HG03521 (cell line): ENCODE results near the gene MVP.
"Not testable (repeated sequence)": the region's sequence is repeated elsewhere in the genome, so short reads cannot be mapped to it uniquely, and the experiment has no call there.

ENCODE experiments used
- ATAC-seq: cut with Tn5 transposase; IDR thresholded peaks from one replicate; pipeline ENCODE4 v1.9.1; 2021; ENCODE audit warnings: mild to moderate bottlenecking, moderate library complexity; ENCODE audit not compliant: unreplicated experiment

The MVP gene

GRCh38 chr16:29820271-29820701 lies at the start of gene MVP:
TSS of gene MVP (plus strand) at chr16:29820462. CDS start at chr16:29830550, 10,088 bp downstream.
- no peak for ATAC-seq

DNA sequence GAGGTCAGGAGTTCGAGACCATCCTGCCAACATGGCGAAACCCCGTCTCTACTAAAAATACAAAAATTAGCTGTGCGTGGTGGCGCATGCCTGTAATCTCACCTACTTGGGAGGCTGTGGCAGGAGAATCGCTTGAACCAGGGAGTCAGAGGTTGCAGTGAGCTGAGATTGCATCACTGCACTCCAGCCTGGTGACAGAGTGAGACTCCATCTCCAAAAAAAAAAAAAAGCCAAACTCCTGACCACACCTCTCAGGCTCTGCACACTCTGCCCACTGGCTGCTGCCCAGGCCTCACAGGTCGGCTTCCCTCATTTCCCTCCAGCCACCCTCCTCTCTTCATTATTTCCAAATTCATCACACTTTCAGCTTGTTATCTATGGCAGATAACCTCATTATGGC lies 47.9 kb upstream of the MVP start:
- not testable (repeated sequence) for ATAC-seq

DNA sequence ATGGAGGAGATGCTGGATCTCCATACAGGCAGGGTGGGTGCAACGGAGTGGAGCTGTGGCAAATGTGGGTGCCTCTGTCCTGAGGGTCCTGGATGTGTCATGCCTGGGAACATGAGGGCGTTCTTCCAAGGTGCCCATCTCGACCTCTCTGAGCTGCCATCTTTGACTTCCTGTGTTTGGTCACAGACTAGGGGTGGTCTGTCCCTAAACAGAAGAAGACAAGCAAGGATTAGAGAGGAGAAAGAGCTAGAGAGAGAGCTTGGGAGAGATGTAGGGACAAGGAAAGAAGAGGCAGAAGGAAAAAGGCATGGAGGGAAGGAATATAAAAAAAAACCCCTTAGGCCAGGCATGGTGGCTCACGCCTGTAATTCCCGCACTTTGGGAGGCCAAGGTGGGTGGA lies 45.5 kb upstream of the MVP start:
- no peak for ATAC-seq

- ATAC-seq, result no peak
Observed at GRCh38 chr16:29775742-29776408, 44.4 kb upstream of the MVP start.

- no peak for ATAC-seq
Observed at GRCh38 chr16:29777576-29778350, 42.5 kb upstream of the MVP start, which contains the start of gene ZG16. TSS of gene ZG16 (plus strand) at chr16:29778256. CDS start at chr16:29779267, 1,011 bp downstream.

DNA sequence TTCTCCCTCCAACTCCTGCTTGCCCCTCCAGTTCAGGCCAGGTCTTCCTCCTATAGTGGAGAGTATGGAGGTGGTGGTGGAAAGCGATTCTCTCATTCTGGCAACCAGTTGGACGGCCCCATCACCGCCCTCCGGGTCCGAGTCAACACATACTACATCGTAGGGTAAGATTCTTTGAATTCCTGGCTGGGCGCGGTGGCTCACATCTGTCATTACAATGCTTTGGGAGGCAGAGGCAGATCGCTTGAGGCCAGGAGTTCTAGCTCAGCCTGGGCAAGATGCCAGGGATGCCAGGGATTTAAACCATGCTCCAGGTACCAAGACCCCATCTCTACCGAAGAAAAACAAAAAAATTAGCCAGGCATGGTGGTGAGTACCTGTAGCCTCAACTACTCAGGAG lies 40.8 kb upstream of the MVP start:
- no peak for ATAC-seq

GRCh38 chr16:29783094-29783953 lies 36.9 kb upstream of the MVP start:
- not testable (repeated sequence) for ATAC-seq

DNA sequence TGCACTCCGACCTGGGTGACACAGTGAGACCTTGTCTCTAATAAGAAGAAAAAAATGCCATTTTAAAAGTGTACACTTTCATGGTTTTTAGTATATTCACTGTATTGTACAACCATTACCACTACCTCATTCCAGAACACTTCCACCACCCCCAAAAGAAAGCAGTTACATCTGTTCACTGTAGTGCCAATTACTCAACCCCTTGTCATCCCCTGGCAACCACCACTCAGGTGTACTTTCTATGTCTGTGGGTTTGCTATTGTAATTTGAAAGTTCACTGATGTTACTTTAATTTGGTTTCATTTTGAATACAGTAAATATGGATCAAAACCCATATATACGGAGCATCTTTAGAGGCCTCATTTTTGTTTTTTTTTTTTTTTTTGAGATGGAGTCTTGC lies 36.1 kb upstream of the MVP start:
- ATAC-seq, result no peak

DNA sequence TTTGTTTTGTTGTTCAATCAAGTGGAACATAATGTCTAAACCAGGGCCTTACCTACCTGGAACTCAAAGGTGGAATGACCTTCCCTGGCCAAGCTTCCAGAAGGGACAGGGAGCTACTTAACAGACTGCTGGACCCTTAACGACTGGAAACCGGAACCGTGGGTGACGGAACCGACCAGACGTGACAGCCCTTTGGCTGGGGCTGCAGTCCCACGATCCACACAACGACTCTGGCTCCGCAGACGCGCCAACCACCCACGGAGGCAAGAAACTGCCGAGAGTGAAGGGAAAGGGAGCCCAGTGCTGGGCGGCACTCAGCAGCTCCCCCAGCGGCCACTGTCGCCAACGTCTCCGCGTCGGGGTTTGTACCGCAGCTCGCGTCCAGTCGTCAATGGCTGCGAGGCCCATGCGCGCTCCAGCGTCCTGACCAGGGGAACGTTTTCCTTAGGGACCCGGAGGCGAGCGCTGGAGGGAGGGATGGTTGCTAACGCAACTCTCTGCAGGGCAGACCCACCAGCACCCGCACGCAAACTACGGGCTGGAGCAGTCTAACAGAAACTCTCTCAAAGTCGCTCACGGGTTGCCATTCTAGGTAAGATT lies 35.3 kb upstream of the MVP start:
- peak; percentile 53 for ATAC-seq

- ATAC-seq, result not testable (repeated sequence)
Observed at GRCh38 chr16:29787155-29787554, 33.1 kb upstream of the MVP start.

DNA sequence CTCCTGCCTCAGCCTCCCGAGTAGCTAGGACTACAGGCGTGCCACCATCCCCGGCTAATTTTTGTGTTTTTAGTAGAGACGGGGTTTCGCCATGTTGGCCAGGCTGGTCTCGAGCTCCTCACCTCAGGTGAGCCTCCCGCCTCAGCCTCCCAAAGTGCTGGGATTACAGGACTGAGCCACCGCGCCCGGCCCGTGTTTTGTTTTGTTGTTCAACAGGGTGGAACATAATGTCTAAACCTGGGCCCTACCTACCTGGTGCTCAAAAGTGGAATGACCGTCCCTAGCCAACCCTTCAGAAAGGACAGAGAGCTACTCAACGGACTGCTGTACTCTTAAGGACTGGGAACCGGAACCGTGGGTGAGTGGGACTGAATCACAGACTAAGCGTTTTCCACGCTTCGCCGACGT lies 30.5 kb upstream of the MVP start:
- ATAC-seq, result no peak

DNA sequence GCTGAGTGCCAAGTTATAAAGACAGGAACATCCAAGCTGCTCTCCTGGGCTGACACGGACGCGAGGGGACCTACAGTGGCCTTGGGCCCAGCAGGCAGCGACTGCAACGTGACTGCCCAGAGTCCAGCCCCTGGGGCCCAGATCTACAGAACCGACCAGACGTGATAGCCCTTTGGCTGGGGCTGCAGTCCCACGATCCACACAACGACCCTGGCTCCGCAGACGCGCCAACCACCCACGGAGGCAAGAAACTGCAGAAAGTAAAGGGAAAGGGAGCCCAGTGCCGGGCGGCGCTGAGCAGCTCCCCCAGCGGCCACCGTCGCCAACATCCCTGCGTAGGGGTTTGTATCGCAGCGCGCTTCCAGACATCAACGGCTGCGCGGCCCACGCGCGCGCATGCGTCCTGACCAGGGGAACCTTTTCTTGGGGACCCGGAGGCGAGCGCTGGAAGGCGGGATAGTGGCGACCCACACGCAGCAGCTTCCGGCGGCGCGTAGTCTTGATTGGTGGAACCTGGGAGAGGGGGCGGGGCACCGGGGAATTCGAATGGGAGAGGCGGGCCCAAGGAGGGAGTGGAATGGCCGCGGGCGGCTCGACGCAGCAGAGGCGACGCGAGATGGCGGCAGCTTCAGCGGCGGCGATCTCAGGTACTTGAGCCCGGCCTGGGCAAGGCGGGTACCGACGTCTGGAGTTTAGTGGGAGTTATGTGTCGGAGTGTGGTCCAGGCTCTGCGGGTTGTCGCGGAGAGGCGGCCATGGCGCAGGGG lies 29.9 kb upstream of the MVP start, which contains the start of gene KIF22:
KIF22 (plus strand) TSS at position 569 of the 766 bp plus-strand sequence; CDS start at position 578, 9 bp downstream.
- ATAC-seq, result peak; percentile 95

- ATAC-seq, result no peak
Observed at GRCh38 chr16:29790949-29791844, 29.1 kb upstream of the MVP start.

GRCh38 chr16:29791845-29792807 lies 28.1 kb upstream of the MVP start:
- ATAC-seq, result no peak

GRCh38 chr16:29793153-29793552 lies 27.1 kb upstream of the MVP start:
- ATAC-seq, result not testable (repeated sequence)

- no peak for ATAC-seq
Observed at GRCh38 chr16:29794231-29794710, 26.0 kb upstream of the MVP start.

GRCh38 chr16:29802416-29802935 lies 17.8 kb upstream of the MVP start:
- no peak for ATAC-seq
